Stimulated activated CD4-positive, alpha-beta T cell treated with anti-CD3 and anti-CD28 coated beads, Interleukin-1b, Interleukin-23, amount 100 ng/mL, for 4 hours (primary cell): ENCODE results near the gene KBTBD13.
"Not testable (repeated sequence)": the region's sequence is repeated elsewhere in the genome, so short reads cannot be mapped to it uniquely, and the experiment has no call there.

Experiments used
- DNase-seq, 2 donors: peaks; one replicate each; pipeline ENCODE4 v3.0.0-alpha.2; 2020; ENCODE audit warnings: low read depth in 2 of 2

The KBTBD13 gene

DNA sequence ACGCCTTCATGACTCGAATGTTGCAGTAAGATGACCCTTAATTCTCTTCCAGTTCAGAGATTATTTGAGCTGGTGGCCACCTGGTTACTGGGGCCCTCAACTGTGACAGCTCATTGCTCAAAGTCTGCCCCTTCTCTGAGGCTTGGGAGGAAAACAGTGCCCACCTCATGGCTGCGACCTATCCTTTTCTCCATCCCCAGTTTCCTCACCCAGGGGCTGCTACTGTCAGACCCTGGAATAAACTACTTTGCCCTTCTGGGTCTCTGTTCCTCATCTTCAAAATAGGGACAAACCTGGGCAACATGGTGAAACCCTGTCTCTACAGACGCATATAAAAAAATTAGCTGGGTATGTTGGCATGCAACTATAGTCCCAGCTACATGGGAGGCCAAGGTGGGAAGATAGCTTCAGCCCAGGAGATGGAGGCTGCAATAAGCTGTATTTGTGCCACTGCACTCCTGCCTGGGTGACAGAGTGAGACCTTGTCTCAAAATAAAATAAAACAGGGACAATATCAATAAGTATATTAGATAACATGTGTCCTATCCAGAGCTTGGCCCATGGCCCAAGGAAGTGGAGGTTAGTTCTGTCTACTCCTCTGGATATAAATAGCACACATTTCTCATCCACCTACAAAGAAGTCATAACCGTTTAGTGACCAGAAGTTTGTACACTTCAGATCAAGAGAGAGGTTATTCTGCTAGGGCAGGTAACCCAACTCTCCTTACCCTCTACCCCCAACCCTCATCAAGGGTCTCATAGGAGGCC lies 6.6 kb upstream of the KBTBD13 start:
- no peak for DNase-seq

DNA sequence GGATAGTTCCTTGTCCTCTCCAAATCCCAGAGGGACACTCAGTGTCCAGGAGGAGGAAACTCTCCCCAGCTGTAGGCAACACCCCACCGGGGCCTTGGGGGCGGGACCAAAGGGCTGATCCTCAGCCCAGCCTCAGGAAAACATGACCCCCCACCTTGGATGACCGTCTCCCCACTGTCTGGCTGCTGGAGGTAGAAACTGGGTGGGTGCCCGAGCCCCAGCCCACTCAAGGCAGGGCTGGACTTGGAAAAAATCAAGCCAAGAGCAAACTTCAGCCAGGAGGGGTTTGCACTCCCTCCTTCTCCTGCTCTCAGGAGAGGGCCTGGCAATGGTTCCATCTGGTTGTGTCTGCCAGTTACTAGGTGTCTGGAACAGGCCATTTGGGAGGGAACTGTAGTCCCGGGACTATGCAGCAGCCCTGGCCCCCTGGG lies 5.2 kb upstream of the KBTBD13 start:
- DNase-seq, result no peak

DNA sequence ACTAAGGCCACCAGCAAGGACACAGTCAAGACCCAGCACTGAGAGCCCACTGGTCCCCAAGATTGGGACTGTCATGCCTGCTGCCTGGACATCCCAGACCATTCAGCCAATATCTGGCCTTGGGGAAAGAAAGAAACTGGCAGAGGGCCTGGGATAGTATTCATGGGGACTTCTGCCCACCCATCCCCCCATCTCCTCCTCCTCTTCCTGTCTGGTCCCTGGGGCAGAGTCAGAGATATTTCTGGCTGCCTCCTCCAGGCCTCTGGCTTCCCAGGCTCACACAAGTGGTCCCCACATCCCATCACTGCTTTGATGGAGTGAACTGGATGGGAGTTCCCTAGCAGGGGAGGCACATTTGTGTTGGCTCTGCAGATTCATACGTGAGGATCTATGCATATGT lies 4.5 kb upstream of the KBTBD13 start:
- DNase-seq, result no peak

DNA sequence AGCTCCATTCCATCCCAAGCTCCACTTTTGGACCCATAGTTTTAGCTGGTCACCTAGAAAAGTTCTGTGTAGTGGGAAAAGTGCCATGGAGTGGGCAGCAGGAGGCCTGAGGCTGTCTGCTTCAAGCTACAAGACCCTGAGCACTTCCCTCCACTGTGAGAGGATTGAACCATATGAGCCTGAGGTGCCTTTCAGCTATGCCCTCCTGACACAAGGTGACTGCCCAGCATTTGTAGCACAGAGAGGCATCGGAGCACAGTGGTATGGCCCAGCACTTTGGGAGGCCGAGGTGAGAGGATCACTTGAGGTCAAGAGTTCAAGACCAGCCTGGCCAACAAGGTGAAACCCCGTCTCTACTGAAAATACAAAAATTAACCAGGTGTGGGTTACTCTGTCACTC lies 3.9 kb upstream of the KBTBD13 start:
- no peak for DNase-seq

DNA sequence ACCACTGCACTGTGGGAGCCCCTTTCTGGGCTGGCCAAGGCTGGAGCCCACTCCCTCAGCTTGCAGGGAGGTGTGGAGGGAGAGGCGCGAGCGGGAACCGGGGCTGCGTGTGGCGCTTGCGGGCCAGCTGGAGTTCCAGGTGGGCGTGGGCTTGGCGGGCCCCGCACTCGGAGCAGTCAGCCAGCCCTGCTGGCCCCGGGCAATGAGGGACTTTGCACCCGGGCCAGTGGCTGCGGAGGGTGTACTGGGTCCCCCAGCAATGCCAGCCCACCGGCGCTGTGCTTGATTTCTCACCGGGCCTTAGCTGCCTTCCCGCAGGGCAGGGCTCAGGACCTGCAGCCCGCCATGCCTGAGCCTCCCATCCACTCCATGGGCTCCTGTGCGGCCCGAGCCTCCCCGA lies 1.6 kb upstream of the KBTBD13 start:
- not testable (repeated sequence) for DNase-seq

DNA sequence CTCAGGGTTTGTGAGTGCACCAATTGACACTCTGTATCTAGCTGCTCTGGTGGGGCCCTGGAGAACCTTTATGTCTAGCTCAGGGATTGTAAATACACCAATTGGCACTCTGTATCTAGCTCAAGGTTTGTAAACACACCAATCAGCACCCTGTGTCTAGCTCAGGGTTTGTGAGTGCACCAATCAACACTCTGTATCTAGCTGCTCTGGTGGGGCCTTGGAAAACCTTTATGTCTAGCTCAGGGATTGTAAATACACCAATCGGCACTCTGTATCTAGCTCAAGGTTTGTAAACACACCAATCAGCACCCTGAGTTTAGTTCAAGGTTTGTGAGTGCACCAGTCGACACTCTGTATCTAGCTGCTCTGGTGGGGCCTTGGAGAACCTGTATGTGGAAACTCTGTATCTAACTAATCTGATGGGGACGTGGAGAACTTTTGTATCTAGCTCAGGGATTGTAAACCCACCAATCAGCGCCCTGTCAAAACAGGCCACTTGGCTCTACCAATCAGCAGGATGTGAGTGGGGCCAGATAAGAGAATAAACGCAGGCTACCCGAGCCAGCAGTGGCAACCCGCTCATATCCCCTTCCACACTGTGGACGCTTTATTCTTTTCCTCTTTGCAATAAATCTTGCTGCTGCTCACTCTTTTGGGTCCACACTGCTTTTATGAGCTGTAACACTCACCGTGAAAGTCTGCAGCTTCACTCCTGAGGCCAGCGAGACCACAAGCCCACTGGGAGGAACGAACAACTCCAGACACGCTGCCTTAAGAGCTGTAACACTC lies 745 bp upstream of the KBTBD13 start:
- not testable (repeated sequence) for DNase-seq

DNA sequence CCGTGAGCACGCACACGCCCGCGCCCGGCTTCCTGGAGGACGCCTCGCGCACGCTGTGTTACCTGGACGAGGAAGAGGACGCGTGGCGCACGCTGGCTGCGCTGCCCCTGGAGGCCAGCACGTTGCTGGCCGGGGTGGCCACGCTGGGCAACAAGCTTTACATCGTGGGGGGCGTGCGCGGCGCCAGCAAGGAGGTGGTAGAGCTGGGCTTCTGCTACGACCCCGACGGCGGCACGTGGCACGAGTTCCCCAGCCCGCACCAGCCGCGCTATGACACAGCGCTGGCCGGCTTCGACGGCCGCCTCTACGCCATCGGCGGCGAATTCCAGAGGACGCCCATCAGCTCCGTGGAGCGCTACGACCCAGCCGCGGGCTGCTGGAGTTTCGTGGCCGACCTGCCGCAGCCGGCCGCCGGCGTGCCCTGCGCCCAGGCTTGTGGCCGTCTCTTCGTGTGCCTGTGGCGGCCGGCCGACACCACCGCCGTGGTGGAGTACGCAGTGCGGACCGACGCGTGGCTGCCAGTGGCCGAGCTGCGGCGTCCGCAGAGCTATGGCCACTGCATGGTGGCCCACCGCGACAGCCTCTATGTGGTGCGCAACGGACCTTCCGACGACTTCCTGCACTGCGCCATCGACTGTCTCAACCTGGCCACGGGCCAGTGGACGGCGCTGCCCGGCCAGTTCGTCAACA lies 890 bp downstream of the KBTBD13 start:
- no peak for DNase-seq

DNA sequence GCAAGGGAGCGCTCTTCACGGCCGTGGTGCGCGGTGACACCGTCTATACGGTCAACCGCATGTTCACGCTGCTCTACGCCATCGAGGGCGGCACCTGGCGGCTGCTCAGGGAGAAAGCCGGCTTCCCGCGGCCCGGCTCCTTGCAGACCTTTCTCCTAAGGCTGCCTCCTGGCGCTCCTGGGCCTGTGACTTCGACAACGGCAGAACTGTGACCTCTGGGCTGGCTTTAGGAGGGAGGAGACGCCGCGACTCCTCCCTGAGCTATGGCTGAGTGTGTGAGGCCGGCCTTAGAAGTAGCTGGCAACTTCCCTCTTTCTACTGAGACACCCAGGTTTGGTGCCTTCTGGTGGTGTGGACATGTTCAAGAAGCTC lies 1.4 kb downstream of the KBTBD13 start:
- peak; percentile 22 to 56 for DNase-seq

DNA sequence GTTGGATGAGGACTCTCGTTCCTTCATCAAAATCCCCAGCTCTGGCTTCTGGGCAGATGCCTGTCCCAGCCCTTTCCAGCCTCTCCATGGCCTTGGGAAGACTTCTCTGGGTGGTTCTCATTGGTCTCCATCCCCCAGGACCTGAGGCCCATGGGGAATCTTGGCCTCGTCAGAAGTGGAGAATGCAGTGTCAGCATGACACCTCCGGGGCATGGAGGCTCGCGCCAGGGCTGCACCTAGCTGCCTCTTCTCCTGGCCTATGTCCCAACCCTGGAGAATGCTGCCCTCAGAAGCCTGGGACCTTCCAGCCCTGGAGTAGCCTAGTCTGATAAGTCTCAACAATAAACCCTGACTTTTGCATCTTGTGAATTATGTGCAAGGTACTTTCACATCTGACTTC lies 3.0 kb downstream of the KBTBD13 start:
- no peak for DNase-seq

DNA sequence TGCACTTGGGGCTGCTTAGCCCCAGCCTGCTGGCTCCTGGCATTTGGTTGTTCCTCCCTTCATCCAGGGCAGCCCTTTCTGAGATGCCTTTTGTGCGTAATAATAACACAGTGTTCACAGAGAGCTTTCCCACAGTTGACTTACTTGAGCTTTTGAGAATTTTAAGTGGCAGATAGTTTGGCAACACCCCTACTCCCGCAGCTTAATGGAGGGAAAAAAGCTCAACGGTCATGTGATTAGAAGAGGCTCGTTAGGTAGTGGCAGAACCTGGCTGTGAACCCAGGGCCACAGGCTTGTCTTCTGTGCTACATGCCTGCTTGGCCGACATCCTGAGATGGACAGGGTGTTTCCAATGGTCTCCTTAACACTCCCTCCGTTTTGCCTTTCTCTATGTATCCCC lies 4.7 kb downstream of the KBTBD13 start:
- no peak for DNase-seq

DNA sequence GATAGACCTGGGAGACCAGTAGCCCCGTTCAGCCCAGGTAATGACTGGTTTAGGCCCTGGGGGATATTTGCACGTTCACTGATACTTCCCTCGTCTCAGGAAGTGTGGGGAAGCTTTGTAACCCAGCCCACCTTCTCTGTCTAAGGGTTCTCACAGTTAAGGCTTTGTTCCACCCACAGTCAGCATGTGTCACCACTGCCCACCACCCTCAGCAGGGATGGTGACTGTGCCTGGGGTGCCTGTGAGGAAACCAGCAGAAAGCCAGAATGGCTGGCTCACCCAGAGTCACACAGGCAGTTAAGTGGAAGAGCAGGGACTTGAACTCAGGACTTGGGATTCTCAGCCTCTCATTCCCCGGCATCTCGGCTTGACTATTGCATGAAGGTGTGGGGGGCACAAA lies 5.2 kb downstream of the KBTBD13 start:
- no peak for DNase-seq

DNA sequence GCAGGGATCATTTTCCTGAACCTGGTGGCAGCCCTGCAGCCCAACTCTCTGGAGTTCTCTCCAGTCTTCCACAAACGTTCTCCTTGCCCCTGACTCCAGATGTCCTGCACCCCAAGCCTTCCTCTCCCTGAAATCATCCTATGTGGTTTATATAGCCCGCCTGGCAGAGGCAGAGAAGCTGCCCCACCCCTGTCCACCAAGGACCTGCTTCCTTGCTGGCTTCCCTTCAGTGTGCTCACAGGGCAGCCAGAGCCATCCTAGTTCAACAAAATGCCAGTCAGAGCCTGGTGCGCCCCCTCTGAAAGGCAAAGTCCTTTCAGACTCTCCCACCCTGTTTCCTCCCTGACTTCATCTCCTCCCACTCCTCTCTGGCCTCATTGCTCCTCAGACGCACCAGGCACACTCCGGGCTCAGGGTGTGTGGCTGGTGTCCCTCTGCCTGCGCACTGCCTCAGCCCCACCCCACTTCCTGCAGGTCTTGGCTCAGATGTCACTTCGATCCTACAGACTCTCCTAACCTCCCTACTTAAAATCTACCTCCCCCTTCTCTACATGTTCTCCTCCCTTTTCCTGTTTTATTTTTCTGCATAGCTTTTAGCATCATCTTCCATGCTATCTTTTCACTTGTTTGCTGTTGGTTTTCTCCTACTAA lies 5.9 kb downstream of the KBTBD13 start:
- DNase-seq, result no peak

DNA sequence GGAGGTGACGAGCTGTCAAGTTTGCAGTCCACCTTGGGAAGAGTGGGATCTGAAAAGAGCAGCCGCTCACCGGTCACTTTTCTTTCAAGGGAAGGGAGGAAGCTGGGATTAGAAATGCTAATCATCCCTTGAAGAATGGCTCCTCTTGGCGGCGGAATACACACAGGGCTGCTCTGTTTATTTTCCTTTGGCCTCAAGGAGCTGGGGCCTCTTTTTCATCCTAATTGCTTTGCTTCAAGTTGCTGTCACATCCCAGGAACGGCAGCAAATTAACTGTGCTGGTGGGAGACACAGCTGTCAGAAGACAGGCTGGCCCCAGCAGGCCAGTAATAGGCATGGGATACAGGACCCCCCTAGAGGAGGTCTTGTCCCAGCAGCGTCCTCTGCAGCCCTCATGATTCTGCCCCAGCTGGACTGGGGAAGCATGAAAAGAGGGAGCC lies 6.7 kb downstream of the KBTBD13 start:
- DNase-seq, result no peak

DNA sequence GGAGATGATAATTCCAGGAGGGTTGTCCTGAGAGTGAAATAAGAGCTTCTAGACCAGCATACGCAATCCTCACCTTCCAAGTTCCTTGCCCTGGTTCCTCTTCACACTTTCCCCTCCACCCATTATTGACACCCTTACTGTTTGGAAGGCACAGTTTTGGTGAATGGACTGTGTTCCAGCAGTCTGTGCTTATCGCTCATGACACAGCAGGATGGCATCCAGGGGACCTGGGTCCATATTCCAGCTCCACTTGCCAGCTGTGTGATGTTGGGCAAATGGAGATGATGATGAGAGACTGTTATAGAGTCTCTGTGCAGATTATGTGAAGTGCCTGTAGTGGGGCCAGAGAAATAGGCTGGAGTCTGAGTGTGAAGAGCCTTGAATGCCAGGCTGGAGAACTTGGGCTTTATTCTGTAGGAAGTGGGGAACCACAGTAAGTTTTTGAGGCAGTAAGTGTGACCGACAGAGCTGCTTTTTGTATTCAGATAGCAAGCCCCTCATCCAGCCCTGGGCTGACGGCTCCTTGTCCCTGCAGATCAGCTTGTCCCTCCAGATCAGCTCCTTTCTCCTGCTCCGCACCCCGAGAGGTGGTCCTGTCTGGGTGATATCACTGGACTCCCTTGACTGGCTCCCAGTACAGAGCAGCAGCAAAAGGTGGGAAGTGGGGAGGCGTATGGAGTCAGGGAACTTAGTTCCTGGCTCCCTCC lies 8.1 kb downstream of the KBTBD13 start:
- no peak for DNase-seq

DNA sequence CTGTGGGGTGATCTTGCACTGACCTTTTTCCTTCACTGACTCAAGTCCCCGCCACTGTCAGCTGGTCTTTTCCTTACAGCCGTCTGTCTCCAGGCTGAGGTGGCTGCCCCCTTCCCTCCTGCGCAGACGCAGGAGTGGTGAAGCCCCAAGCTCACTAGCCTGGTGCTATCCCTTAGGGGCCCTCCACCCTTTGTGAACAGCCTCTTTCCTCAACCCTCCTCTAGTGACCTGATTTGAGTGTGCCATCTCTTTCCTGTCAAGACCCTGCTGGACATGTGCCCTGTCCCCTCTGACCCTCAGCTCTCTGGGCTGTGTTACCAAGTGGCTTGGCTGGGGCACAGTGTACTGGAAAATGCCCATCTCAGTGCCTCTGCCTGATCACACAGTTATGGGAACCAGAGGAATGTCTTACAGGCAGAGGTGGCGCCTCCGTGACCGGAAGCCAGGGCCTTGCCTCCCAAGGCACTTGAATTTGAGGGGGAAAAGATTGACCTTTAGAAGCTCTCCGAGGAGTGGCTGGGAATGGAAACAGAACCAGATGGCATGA lies 8.7 kb downstream of the KBTBD13 start:
- no peak for DNase-seq

DNA sequence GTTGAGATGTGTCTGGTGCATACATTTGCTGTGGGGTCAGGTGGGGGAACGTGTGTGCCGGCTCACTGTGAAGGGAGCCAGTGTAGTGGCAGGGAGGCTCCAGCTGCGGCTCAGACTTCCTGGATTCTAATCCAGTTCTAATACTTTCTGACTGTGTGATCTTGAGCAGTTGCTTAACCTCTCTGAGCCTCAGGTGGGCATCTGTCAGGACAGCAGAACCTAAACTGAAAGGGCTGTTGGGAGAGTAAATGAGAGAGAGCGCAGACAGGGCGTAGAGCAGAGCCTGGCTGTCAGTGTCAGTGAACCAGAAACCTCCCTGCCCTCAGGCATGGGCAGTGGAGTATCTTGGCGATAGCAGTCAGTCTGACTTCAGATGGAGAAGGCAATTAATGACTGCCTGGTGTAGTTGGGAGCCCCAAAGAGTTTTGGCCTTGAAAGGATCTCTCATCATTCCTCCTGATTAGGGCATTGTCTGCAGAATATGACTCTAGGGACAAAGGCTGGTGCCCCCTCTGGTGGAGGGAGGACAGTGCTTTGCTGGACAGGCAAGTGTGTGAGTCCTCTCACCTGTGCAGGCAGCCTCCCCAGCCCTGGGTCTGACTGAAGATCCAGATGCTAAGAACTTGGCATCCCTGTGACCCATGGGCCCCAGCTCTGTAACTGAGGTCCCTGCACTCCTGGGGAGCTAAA lies 9.6 kb downstream of the KBTBD13 start:
- no peak for DNase-seq

DNA sequence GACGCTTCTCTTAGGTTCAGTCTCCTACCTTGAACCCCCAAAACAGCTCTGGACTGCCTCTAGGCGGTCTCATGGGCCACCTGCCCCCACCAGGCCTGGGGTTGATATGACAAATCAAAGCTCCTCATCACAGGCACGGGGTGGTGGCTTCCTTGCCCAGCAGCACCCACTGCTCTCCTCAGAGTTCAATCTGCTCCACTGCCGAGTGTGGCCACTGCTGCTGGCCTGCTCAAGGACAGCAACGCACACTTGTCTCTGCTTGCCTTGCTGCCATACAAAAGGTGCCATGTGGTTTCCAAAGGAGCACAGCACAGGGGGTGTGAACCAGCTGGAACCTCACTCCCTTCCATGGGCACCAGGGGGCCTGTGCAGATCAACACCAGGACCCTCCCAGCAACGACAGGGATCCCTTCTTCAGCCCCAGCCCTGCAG lies 10.2 kb downstream of the KBTBD13 start:
- DNase-seq, result no peak

DNA sequence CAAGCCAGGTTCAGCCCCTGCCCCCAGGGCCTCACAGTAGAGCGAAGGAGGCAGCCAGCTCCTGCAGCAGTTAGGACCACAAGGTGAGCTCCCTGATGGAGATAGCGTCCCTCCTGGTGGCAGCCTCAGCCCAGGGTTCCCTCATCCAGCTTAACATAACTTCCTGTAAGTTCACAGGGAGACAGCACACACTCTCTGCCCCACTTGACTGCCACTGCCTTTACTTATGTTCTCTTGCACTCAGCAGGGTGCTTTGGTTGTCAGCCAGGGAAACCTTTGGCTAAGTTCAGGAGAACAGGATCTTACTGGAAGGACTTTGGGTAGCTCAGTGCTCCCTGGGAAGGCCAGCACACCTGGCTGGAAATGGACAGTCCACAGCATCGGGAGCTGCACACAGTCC lies 10.9 kb downstream of the KBTBD13 start:
- DNase-seq, result no peak

DNA sequence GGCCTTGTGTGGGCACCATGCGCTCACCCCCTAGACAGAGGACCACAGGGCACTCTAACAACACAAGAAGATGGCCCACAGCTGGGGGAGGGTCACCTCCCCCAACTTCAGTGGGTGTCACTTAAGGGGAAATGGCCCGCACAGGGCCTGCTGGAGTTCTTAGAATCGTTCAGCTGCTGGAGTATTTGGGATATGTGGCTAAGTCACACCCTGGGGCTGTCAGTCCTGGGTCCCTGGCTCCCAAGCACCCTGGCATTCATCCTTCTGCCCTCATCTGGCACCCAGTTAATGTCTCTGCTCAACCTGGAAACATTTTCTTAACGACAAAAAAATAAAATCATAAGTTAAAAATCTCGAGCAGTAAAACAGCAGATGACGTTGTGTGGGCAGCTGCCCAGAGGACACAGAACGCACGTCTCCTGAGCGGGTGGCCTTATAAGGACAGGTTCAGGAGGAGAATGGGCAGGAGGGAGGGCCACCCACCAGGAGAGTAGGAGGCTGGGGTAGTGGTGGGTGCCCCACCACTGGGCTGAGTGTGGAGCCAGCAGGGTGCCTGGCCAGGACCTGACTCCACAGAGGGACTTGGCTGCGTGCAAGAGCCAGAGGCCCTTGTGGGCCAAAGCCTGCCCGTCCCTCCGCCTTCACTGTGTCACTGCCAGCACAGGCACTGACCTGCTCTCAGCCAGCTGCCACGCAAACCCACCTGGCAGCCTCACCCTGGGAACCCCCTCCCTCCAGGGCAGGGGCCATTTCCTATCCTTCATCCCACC lies 11.5 kb downstream of the KBTBD13 start:
- no peak for DNase-seq

DNA sequence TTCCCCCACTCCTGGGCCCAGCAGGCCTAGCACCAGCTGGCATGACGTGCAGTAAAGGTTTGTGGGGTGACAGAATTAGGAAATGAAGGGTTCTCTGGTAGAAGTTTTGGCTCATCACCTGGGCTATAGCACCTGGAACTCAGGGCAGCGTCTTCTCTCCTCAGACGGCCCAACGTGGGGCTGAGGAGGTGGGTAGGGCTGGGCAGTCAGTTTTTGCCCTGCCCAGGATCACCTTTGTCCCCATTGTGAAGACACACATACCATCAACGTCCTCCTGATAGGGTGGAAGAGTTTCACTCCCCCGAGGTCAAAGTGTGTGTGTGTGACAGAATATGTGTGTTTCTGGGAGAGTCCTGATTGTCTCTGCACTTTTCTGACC lies 12.1 kb downstream of the KBTBD13 start:
- DNase-seq, result no peak
